Panc1 (cell line): ENCODE measurements around the gene SART3. TPM values are rescaled to one million over a fixed set of nuclear protein-coding genes. Genes with fewer than 3 reads are reported as not detected.

ENCODE experiments used
- ATAC-seq: fragments of 200-7000 bp; cut with Tn5 transposase; 2 replicates; pipeline ENCODE4 v1.9.1; 2020; ENCODE audit warnings: mild to moderate bottlenecking, moderate library complexity
- BruUV-seq: library from RNA; stranded (reverse); fragments of 400-500 nt; replicated peaks from 2 replicates; lab custom pipeline; 2021; lab: Mats Ljungman, UMichigan
- CTCF ChIA-PET: fragments of 300-600 bp; sonication (Branson Sonifier 250); formaldehyde crosslinking; loops from one replicate; lab custom pipeline; 2022; ENCODE audit warnings: antibody characterized with exemption; lab: Charles Lee
- POLR2A ChIA-PET: fragments of 300-600 bp; sonication (Branson Sonifier 250); formaldehyde crosslinking; loops from one replicate; lab custom pipeline; 2022; ENCODE audit warnings: antibody characterized with exemption; lab: Charles Lee
- DNase-seq: peaks from one replicate; pipeline ENCODE4 v3.0.0-alpha.2; 2010; ENCODE audit warnings: low read depth, low spot score
- H3K27ac ChIP-seq: 2 replicates; pipeline ENCODE4 v1.5.1; 2011; ENCODE audit warnings: mild to moderate bottlenecking, low read length, inconsistent platforms
- H3K27me3 ChIP-seq: fragments of 200-500 bp; sonication (Bioruptor generic); 2 replicates; pipeline ENCODE4 v1.6.0; 2014; ENCODE audit warnings: low read length, inconsistent platforms; ENCODE audit not compliant: control insufficient read depth, insufficient read depth
- H3K36me3 ChIP-seq: fragments of 200-500 bp; sonication (Bioruptor generic); 2 replicates; pipeline ENCODE4 v1.5.1; 2014; ENCODE audit warnings: inconsistent platforms, mild to moderate bottlenecking, low read length, moderate library complexity; ENCODE audit not compliant: control insufficient read depth, insufficient read depth
- H3K4me1 ChIP-seq: 2 replicates; pipeline ENCODE4 v1.5.1; 2011; ENCODE audit warnings: inconsistent platforms, mild to moderate bottlenecking, low read length, moderate library complexity; ENCODE audit not compliant: control insufficient read depth, insufficient read depth
- H3K4me3 ChIP-seq, 2 experiments: 2 replicates each; pipeline ENCODE4 v1.5.1; 2011 to 2012; ENCODE audit warnings: low read depth in 2 of 2, low read length in 2 of 2, mild to moderate bottlenecking in 2 of 2, inconsistent platforms in 1 of 2, moderate library complexity in 1 of 2
- H3K9me3 ChIP-seq: fragments of 200-500 bp; sonication (Bioruptor generic); 2 replicates; pipeline ENCODE4 v1.5.1; 2014; ENCODE audit warnings: low read depth, mild to moderate bottlenecking, inconsistent platforms, low read length, moderate library complexity; ENCODE audit not compliant: control insufficient read depth, insufficient read depth
- POLR2AphosphoS5 ChIP-seq: IDR thresholded peaks from 2 replicates; pipeline ENCODE4 v1.6.1; 2012; ENCODE audit warnings: mild to moderate bottlenecking, low read depth, low read length, moderate library complexity
- REST ChIP-seq, 2 experiments: IDR thresholded peaks; 2 replicates each; pipeline ENCODE4 v1.6.1; 2011 to 2012; ENCODE audit warnings: low read depth in 2 of 2, control low read depth in 1 of 2, low read length in 1 of 2, mild to moderate bottlenecking in 1 of 2, moderate library complexity in 1 of 2; ENCODE audit not compliant: insufficient read depth in 1 of 2
- SIN3A ChIP-seq: IDR thresholded peaks from 2 replicates; pipeline ENCODE4 v1.6.1; 2012; ENCODE audit warnings: low read depth, mild to moderate bottlenecking, low read length, moderate library complexity, borderline replicate concordance; ENCODE audit not compliant: insufficient read depth
- TCF7L2 ChIP-seq: IDR thresholded peaks from 2 replicates; pipeline ENCODE4 v1.6.1; 2011; ENCODE audit warnings: mild to moderate bottlenecking, low read depth, low read length, inconsistent platforms
- in situ Hi-C: cut with HindIII; loops from 2 replicates; pipeline ENCODE4 v1.10.0; 2016; ENCODE audit warnings: low sequenced_read_pairs, low pct_unique_long_range_greater_than_20kb
- intact Hi-C: fragments of 100-400 bp; cut with micrococcal nuclease; formaldehyde crosslinking; loops from one replicate; pipeline ENCODE4 v1.10.0; 2022; ENCODE audit not compliant: unreplicated experiment
- total RNA-seq: library from RNA; stranded (reverse); gene quantifications from one replicate; pipeline ENCODE4 v1.2.1, GENCODE V29; 2021; ENCODE audit not compliant: unreplicated experiment
- TF ChIP-seq, protein P1 (sequence below): fragments of 450-650 bp; IDR thresholded peaks from 2 replicates; pipeline ENCODE4 v1.5.1; 2017; ENCODE audit warnings: mild to moderate bottlenecking

SART3 gene
- total RNA-seq, 1 experiment from 2014 or later, result 55.9 TPM

DNA sequence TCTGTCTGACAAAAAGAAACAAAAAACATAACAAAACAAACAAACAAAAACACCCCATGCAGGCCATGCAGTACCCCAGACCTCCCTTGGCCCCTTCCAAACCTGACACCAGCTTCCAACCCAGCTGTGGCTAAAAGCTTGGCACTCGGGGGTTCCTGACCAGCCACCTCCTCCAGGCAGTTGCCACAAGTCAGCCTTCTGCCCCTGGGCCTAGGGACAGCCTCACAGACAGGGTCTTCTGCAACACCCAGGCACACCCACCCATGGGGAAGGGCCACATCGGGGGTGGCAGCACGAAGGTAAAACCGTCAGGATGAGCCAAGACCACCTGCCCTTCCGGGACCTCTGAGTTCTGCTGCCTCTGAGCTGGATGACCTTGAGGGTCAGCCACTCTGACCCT, 47.6 kb upstream of the SART3 start:
- no TSS peak for BruUV-seq
- H3K27ac ChIP-seq, result no peak overlapping the region
- no peaks in the 10 kb centered on the region for H3K9me3 ChIP-seq
- in situ Hi-C loops (no loop called here), intact Hi-C loops (no loop called here)
- no peaks in the 10 kb centered on the region for H3K27me3 ChIP-seq
- ATAC-seq (no peak), DNase-seq (no peak)
- TF ChIP-seq REST (IDR thresholded peaks at IDR 0.05; ENCODE audit: insufficient read depth in 1 of 2, low read depth in 2 of 2, low read length in 1 of 2), result no peak
- TF ChIP-seq POLR2AphosphoS5, result no peak
- TF ChIP-seq, protein P1, sequence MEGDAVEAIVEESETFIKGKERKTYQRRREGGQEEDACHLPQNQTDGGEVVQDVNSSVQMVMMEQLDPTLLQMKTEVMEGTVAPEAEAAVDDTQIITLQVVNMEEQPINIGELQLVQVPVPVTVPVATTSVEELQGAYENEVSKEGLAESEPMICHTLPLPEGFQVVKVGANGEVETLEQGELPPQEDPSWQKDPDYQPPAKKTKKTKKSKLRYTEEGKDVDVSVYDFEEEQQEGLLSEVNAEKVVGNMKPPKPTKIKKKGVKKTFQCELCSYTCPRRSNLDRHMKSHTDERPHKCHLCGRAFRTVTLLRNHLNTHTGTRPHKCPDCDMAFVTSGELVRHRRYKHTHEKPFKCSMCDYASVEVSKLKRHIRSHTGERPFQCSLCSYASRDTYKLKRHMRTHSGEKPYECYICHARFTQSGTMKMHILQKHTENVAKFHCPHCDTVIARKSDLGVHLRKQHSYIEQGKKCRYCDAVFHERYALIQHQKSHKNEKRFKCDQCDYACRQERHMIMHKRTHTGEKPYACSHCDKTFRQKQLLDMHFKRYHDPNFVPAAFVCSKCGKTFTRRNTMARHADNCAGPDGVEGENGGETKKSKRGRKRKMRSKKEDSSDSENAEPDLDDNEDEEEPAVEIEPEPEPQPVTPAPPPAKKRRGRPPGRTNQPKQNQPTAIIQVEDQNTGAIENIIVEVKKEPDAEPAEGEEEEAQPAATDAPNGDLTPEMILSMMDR, result no peak
- no peak for TF ChIP-seq TCF7L2
- no peak for TF ChIP-seq SIN3A
- no peak overlapping the region for H3K4me3 ChIP-seq
- H3K4me1 ChIP-seq, result peaks cover 14% of the 10 kb centered on the region
- POLR2A ChIA-PET, result no interaction called here
- H3K36me3 ChIP-seq, result no peaks in the 10 kb centered on the region
- CTCF ChIA-PET, result no interaction called here

DNA sequence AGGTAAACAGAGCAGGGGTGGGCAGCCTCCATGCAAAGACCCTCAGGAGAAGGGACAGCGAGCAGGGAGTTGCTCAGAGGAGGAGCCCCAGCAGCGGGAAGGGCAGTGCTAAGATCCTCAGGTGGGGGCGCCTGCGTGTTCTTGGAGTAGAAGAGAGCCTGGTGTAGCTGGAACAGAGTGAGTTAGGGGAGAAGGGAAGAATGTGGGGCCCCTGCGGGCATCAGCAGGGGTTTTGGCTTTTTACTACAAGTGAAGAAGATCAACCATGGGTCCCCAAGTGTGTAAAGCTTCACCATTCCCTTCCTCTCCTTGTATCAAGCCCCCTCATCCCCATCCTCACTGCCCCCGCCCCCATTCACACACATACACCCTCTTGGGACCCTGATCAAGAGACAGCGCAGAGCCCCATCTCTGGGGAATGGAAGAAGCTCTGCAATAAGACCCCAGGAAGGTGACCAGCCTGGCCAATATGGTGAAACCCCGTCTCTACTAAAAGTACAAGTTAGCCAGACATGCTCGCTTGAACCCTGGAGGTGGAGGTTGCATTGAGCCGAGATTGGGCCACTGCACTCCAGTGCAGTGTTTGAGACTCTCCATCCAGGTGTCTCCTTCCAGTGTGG, 47.1 kb upstream of the SART3 start:
- intact Hi-C loops, result no loop called here
- no peaks in the 10 kb centered on the region for H3K36me3 ChIP-seq
- POLR2A ChIA-PET, result no interaction called here
- no peak overlapping the region for H3K4me3 ChIP-seq
- no TSS peak for BruUV-seq
- peaks cover 9% of the 10 kb centered on the region for H3K4me1 ChIP-seq
- TF ChIP-seq POLR2AphosphoS5 (no peak), TCF7L2 (no peak)
- ATAC-seq (no peak), DNase-seq (no peak)
- no peak overlapping the region for H3K27ac ChIP-seq
- in situ Hi-C loops, result no loop called here
- H3K9me3 ChIP-seq, result no peaks in the 10 kb centered on the region
- no peaks in the 10 kb centered on the region for H3K27me3 ChIP-seq
- CTCF ChIA-PET, result no interaction called here

DNA sequence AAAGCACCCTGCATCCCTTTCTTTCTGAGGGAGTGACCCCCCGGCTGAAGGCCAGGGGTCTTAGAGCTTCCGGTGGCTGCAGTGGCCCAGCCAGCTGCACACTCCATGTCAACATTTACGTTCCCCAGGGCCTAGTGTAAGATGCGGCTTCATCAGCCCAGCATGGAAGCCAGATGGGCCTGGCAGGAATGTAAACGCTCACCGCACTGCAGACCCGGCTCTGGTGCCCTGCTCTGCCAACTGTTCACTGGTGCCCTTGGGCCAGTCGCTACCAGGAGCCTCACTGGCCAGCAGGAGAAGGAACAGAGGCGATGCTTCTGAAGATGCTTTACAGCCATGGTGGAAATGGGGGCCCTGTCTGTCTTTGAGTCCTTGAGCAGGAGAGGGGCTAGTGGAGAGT, 45.5 kb upstream of the SART3 start:
- ATAC-seq (no peak), DNase-seq (no peak)
- POLR2A ChIA-PET, result no interaction called here
- TF ChIP-seq POLR2AphosphoS5 (no peak), SIN3A (no peak), REST (IDR thresholded peaks at IDR 0.05; ENCODE audit: insufficient read depth in 1 of 2, low read depth in 2 of 2, low read length in 1 of 2) (no peak), TCF7L2 (no peak)
- TF ChIP-seq, protein P1, result no peak
- intact Hi-C loops, result no loop called here
- Histone ChIP-seq H3K4me3 (no peak overlapping the region), H3K4me1 (no peaks in the 10 kb centered on the region), H3K9me3 (no peaks in the 10 kb centered on the region), H3K36me3 (no peaks in the 10 kb centered on the region), H3K27me3 (no peaks in the 10 kb centered on the region), H3K27ac (no peak overlapping the region)
- CTCF ChIA-PET, result no interaction called here
- in situ Hi-C loops, result no loop called here
- BruUV-seq, result no TSS peak
